Thoracic aorta (tissue), 2 donors: ENCODE data around the gene CILP2. TPM values are rescaled to one million over a fixed set of nuclear protein-coding genes. Genes with fewer than 3 reads are reported as not detected.

Source experiments
- ATAC-seq: fragments of 150-250 bp; one replicate; pipeline ENCODE4 v1.8.0; 2017; ENCODE audit warnings: low read depth; ENCODE audit not compliant: insufficient number of reproducible peaks, low FRiP score
- DNase-seq: peaks from one replicate; pipeline ENCODE4 v3.0.0-alpha.2; 2020; ENCODE audit warnings: low spot score
- H3K27ac ChIP-seq, 2 donors: fragments of 200-600 bp; sonication (generic); 1 replicate in 1 of 2; 2 replicates in 1 of 2; pipeline ENCODE4 v1.5.1; 2016; ENCODE audit warnings: mild to moderate bottlenecking in 2 of 2, moderate library complexity in 2 of 2
- H3K27me3 ChIP-seq: fragments of 200-600 bp; sonication (generic); replicated peaks from 2 replicates; pipeline ENCODE4 v1.6.0; 2016; ENCODE audit warnings: mild to moderate bottlenecking; ENCODE audit not compliant: insufficient read depth
- H3K36me3 ChIP-seq: fragments of 200-600 bp; sonication (generic); one replicate; pipeline ENCODE4 v1.5.1; 2016
- H3K4me1 ChIP-seq, 2 donors: fragments of 200-600 bp; sonication (generic); 1 replicate in 1 of 2; 2 replicates in 1 of 2; pipeline versions ENCODE4 v1.5.1 to v1.6.0; 2016; ENCODE audit warnings: low read depth in 2 of 2, mild to moderate bottlenecking in 1 of 2; ENCODE audit not compliant: control insufficient read depth in 1 of 2
- H3K4me3 ChIP-seq: fragments of 200-600 bp; sonication (generic); 2 replicates; pipeline ENCODE4 v1.5.1; 2016; ENCODE audit warnings: mild to moderate bottlenecking
- H3K9me3 ChIP-seq: fragments of 200-600 bp; sonication (generic); 2 replicates; pipeline ENCODE4 v1.5.1; 2016
- CTCF ChIP-seq: fragments of 200-600 bp; sonication (generic); IDR thresholded peaks from one replicate; pipeline ENCODE4 v1.5.1; 2019; ENCODE audit warnings: antibody characterized with exemption
- total RNA-seq, 2 donors: library from RNA; depleted of rRNA; stranded (reverse); fragments of >200 nt; gene quantifications; one replicate each; pipeline versions ENCODE4 v1.1.0 to v1.2.3, GENCODE V29; 2016

CILP2 gene
- total RNA-seq, 2 donors from 2014 or later: 0.81 to 1.5 TPM

GRCh38 chr19:19491321-19492025 lies 46.6 kb upstream of the CILP2 start:
- no peak for TF ChIP-seq CTCF
- H3K9me3 ChIP-seq: no peaks in the 10 kb centered on the region
- H3K36me3 ChIP-seq: peaks cover 31% of the 10 kb centered on the region
- DNase-seq (no peak), ATAC-seq (no peak)
- H3K27ac ChIP-seq: no peak overlapping the region
- peaks cover 23 to 32% of the 10 kb centered on the region in 2 donors for H3K4me1 ChIP-seq
- no peaks in the 10 kb centered on the region for H3K27me3 ChIP-seq
- H3K4me3 ChIP-seq: no peak overlapping the region

- Histone ChIP-seq H3K4me3 (no peak overlapping the region), H3K27me3 (no peaks in the 10 kb centered on the region), H3K27ac (no peak overlapping the region), H3K9me3 (no peaks in the 10 kb centered on the region), H3K4me1 (peaks cover 23 to 32% of the 10 kb centered on the region in 2 donors), H3K36me3 (peaks cover 36% of the 10 kb centered on the region)
- ATAC-seq (no peak), DNase-seq (no peak)
- no peak for TF ChIP-seq CTCF
Observed at GRCh38 chr19:19492026-19492610, 45.9 kb upstream of the CILP2 start.

DNA sequence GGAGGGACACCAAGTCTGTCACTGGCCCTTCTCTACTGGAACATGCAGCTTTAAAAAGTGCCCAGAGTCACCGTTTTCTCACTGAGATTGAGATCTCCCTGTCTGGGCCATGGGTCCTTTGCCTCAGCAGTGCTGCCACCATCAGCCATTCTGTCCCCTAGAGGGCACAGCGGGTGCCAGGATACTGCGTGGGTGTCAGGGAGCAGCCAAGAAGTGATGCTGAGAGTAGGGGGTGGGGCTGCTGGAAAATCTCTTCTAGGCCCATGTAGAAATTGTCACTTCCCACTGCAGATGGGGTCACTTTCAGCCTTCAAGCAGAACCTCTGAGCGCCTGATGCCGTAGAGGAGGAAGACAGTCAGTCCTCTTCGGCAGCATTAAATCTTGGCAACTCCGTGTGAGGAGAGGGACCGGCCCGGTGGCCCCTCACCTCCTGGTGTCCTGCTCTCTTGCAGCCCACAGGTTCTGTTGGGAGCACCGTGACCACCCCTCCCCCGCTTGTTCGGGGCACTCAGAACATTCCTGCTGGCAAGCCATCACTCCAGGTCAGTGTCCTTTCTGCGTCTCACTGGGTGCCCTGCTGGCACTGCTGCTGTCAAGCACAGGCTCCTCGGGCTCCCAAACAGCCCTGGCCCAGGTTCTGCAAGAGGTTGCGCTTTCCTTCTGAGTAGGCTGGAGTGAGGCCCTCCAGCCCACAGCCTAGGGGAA lies 44.1 kb upstream of the CILP2 start:
- ATAC-seq (no peak), DNase-seq (no peak)
- H3K27ac ChIP-seq: no peak overlapping the region
- H3K9me3 ChIP-seq: no peaks in the 10 kb centered on the region
- H3K4me3 ChIP-seq: no peak overlapping the region
- H3K4me1 ChIP-seq: peaks cover 11 to 16% of the 10 kb centered on the region in 2 donors
- TF ChIP-seq CTCF: no peak
- no peaks in the 10 kb centered on the region for H3K27me3 ChIP-seq
- H3K36me3 ChIP-seq: peaks cover 52% of the 10 kb centered on the region

- H3K36me3 ChIP-seq: peaks cover 59% of the 10 kb centered on the region
- no peak for TF ChIP-seq CTCF
- DNase-seq (no peak), ATAC-seq (no peak)
- H3K9me3 ChIP-seq: no peaks in the 10 kb centered on the region
- H3K4me1 ChIP-seq: no peaks in the 10 kb centered on the region
- H3K4me3 ChIP-seq: no peak overlapping the region
- no peaks in the 10 kb centered on the region for H3K27me3 ChIP-seq
- no peak overlapping the region for H3K27ac ChIP-seq
Observed at GRCh38 chr19:19495614-19496603, 42.2 kb upstream of the CILP2 start.
